ENCODE results near the gene RBMY1D. TPM values are rescaled to one million over a fixed set of nuclear protein-coding genes. Genes with fewer than 3 reads are reported as not detected.
"Not testable (repeated sequence)": the region's sequence is repeated elsewhere in the genome, so short reads cannot be mapped to it uniquely, and the experiment has no call there.

RBMY1D gene
- total RNA-seq (not detected), polyA plus RNA-seq (not detected)

GRCh38 chrY:21894426-21894825, at the start of gene RBMY1D:
Gene RBMY1D, minus strand, starts transcription at chrY:21894526. Its CDS starts 2,013 bp downstream, at chrY:21892513.
- H3K4me3 ChIP-seq; DNase-seq; H3K27me3 ChIP-seq; intact Hi-C loops (cut with DNase I); ATAC-seq; H3K9me3 ChIP-seq; H3K4me1 ChIP-seq; H3K36me3 ChIP-seq; H3K27ac ChIP-seq; FAIRE-seq: not testable (repeated sequence)
- WGBS, 2 donors = no CpG with 5 or more reads among the region's 28 CpGs

GRCh38 chrY:21917932-21918331, 23.6 kb upstream of the RBMY1D start, which contains the start of gene RBMY1E:
Gene RBMY1E, minus strand, starts transcription at chrY:21918032. Its CDS starts 1,978 bp downstream, at chrY:21916054.
- H3K27me3 ChIP-seq; H3K4me3 ChIP-seq; H3K4me1 ChIP-seq; H3K9me3 ChIP-seq; H3K36me3 ChIP-seq; ATAC-seq; H3K27ac ChIP-seq; intact Hi-C loops (cut with DNase I); DNase-seq; FAIRE-seq: not testable (repeated sequence)
- no CpG with 5 or more reads among the region's 29 CpGs for WGBS, 2 donors

GRCh38 chrY:21869407-21870076, 24.8 kb downstream of the RBMY1D start:
- H3K4me1 ChIP-seq; intact Hi-C loops (cut with DNase I); H3K9me3 ChIP-seq; ATAC-seq; FAIRE-seq; H3K36me3 ChIP-seq; H3K4me3 ChIP-seq; DNase-seq; H3K27me3 ChIP-seq; H3K27ac ChIP-seq: not testable (repeated sequence)
- WGBS, 2 donors = no CpG with 5 or more reads among the region's 5 CpGs

- H3K4me3 ChIP-seq = no peak overlapping the region
- DNase-seq (no peak), ATAC-seq (no peak), FAIRE-seq (no peak)
- no peaks in the 10 kb centered on the region for H3K4me1 ChIP-seq
- intact Hi-C loops (cut with DNase I) = no loop called here
- no peaks in the 10 kb centered on the region for H3K36me3 ChIP-seq
- no peak overlapping the region for H3K27ac ChIP-seq
- H3K27me3 ChIP-seq = no peaks in the 10 kb centered on the region
- no peak for TF ChIP-seq CTCF (IDR thresholded peaks at IDR 0.05)
- 52% methylated on average over 3 of the region's 3 CpGs; no CpG with 5 or more reads in 1 of the 2 donors for WGBS, 2 donors
- H3K9me3 ChIP-seq = no peaks in the 10 kb centered on the region
These were observed 48.8 kb downstream of the RBMY1D start for GRCh38 chrY:21845481-21845880.

- TF ChIP-seq CTCF (IDR thresholded peaks at IDR 0.05) = no peak
- no peaks in the 10 kb centered on the region for H3K27me3 ChIP-seq
- intact Hi-C loops (cut with DNase I) = no loop called here
- H3K4me3 ChIP-seq = no peak overlapping the region
- ATAC-seq (no peak), DNase-seq (no peak), FAIRE-seq (no peak)
- no peaks in the 10 kb centered on the region for H3K9me3 ChIP-seq
- no peak overlapping the region for H3K27ac ChIP-seq
- 72% methylated on average over 4 of the region's 4 CpGs; no CpG with 5 or more reads in 1 of the 2 donors for WGBS, 2 donors
- no peaks in the 10 kb centered on the region for H3K4me1 ChIP-seq
- H3K36me3 ChIP-seq = no peaks in the 10 kb centered on the region
These were observed 52.2 kb downstream of the RBMY1D start for GRCh38 chrY:21842090-21842489.

- H3K36me3 ChIP-seq = no peaks in the 10 kb centered on the region
- FAIRE-seq = no peak
- H3K27ac ChIP-seq = no peak overlapping the region
- 54% methylated on average over 5 of the region's 5 CpGs; no CpG with 5 or more reads in 1 of the 2 donors for WGBS, 2 donors
- TF ChIP-seq CTCF (IDR thresholded peaks at IDR 0.05) = no peak
- no peak for ATAC-seq
- intact Hi-C loops (cut with DNase I) = no loop called here
- DNase-seq = no peak
- no peaks in the 10 kb centered on the region for H3K27me3 ChIP-seq
- H3K9me3 ChIP-seq = no peaks in the 10 kb centered on the region
- H3K4me1 ChIP-seq = no peaks in the 10 kb centered on the region
- H3K4me3 ChIP-seq = no peak overlapping the region
These were observed 54.8 kb downstream of the RBMY1D start for GRCh38 chrY:21839489-21839888.
